Measurements from ENCODE around the gene LMAN2.

LMAN2 gene

DNA sequence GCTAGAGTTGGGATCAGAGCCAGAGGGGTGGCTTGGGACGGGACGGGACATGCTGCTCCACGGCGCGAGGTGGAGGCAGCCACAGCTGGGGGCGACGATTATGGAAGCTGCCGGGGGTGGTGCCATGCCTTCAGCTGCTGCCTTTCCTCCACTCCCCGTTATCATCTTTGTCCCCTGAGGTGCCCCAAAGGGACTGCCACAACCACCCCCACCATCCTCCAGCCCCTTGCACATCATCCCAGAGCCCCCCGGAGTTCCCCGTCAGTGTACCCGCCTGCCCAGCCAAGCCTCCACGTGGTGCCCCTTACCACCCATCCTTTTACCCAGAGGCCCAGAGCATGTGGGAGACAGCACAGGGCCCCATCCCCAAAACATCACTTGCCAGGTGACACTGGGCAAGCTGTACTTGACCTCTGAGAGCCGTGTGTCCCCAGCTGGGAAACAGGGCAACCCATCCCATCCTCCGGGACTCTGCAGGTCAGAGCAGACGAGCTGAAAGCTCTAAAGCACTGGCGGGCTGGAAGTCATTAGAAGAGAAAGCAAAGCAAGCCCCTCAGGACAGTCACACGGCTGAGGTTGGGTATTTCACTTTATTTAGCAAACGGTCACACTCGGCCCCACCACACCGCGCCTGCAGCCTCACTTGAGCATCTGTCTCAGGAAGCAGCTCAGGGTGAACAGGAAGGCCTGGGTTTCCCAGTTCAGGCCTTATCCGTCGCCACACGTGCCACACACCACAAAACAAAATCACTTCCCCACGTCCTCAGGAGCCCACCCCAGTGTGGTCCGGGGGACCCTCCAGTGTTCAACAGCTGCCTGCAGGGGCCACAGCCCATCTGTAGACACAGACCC lies 20.3 kb downstream of the LMAN2 start:
- no peak overlapping the region for H3K4me3 ChIP-seq (ENCODE audit: low read length)
- DNase-seq (ENCODE audit: low read depth) = no peak
- TF ChIP-seq, protein P1, sequence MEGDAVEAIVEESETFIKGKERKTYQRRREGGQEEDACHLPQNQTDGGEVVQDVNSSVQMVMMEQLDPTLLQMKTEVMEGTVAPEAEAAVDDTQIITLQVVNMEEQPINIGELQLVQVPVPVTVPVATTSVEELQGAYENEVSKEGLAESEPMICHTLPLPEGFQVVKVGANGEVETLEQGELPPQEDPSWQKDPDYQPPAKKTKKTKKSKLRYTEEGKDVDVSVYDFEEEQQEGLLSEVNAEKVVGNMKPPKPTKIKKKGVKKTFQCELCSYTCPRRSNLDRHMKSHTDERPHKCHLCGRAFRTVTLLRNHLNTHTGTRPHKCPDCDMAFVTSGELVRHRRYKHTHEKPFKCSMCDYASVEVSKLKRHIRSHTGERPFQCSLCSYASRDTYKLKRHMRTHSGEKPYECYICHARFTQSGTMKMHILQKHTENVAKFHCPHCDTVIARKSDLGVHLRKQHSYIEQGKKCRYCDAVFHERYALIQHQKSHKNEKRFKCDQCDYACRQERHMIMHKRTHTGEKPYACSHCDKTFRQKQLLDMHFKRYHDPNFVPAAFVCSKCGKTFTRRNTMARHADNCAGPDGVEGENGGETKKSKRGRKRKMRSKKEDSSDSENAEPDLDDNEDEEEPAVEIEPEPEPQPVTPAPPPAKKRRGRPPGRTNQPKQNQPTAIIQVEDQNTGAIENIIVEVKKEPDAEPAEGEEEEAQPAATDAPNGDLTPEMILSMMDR (IDR thresholded peaks at IDR 0.05; ENCODE audit: insufficient read depth, low read depth, low read length, missing control alignments) = no peak

DNA sequence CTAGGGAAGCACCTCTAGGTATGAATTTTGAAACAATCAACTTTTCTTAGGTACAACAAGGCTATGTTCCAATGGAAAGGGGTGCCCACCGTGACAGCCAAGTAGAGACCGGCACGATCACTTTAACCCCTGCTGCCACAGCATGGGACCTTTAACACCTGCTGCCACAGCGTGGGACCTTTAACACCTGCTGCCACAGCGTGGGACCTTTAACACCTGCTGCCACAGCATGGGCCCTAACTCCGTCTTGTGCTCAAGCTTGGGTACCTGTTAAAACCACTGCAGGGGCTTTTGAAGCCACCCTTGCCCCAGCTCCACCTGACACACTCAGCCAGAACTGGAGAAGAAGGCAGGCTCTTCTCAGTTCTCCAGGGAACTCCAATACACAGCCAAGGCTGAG lies 21.6 kb downstream of the LMAN2 start:
- H3K4me3 ChIP-seq (ENCODE audit: low read length) = no peak overlapping the region
- TF ChIP-seq, protein P1 (IDR thresholded peaks at IDR 0.05; ENCODE audit: insufficient read depth, low read depth, low read length, missing control alignments) = no peak

DNA sequence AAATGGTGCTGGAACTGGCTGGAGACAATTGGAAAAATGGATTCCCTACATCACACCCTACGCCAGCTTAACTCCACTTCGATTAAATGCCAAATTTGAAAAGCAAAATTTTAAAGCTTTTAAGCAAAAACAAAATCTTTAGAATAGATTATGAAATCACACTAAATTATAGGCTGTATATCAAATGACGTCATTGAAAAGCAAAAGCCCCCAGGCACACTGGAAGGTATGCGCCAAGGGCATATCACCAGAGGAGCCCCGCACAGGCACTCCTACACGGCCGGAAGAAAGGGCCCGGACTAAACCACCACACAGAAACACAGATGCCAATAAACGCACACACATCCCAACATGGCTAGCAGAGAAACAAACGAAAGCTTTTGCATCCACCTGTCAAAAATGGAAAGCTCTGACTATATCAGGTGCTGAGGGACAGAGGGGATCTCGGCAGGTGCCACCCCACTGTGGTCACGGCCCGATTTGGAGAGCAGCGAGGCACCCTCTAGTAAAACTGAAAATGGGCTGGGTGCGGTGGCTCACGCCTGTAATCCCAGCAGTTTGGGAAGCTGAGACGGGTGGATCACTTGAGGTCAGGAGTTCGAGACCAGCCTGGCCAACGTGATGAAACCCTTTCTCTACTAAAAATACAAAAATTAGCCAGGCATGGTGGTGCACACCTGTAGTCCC lies 22.8 kb downstream of the LMAN2 start:
- no peak overlapping the region for H3K4me3 ChIP-seq (ENCODE audit: low read length)
- no peak for DNase-seq (ENCODE audit: low read depth)
- TF ChIP-seq, protein P1 (IDR thresholded peaks at IDR 0.05; ENCODE audit: insufficient read depth, low read depth, low read length, missing control alignments) = no peak

More for the DNA sequence above, 21.6 kb downstream of the LMAN2 start:
- DNase-seq (ENCODE audit: low read depth) = no peak

DNA sequence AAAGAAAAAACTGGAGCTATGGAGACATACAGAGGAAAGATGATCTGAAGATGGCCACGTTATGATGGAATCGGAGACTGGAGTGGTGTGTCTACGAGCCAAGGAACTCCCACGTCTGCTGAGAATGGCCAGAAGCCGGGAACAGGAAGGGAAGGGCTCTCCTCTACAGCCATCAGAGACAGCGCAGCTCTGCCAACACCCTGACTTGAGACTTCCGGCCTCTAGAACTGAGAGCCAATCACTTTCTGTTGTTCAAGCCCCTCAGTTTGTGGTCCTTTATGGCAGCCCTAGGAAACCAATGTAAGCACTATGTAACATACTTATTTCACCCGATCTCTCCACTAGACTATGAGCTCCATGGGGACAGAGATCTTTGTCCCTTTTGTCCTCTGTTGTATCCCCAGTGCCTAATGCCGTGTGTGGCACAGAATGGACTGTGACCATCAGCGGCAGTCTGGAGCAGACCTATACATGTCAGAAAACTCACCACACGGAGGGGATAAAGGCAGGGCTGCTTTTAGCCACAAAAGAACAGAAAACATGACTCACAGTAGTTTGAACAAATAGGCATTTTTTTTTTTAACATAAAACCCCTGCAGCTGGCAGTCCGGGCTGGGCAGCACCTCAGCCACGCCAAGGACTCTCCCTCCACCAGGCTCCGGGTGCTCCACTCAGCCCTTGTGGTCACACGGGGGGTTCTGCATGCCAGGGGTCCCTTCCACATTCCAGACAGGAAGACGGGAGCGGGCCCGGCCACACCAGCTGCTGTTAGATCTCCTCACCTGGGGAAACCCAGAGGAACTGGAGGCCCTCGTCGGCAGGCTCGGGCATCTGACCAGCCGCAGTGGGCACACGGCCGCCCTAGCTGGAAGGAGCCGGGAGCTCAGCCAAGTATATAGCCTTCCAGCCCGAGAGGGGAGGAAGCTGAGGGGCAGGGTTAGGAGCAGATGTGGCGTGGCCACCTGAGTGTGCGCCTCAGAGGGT lies 23.6 kb downstream of the LMAN2 start:
- TF ChIP-seq, protein P1 (IDR thresholded peaks at IDR 0.05; ENCODE audit: insufficient read depth, low read depth, low read length, missing control alignments) = no peak
- H3K4me3 ChIP-seq (ENCODE audit: low read length) = no peak overlapping the region
- no peak for DNase-seq (ENCODE audit: low read depth)

DNA sequence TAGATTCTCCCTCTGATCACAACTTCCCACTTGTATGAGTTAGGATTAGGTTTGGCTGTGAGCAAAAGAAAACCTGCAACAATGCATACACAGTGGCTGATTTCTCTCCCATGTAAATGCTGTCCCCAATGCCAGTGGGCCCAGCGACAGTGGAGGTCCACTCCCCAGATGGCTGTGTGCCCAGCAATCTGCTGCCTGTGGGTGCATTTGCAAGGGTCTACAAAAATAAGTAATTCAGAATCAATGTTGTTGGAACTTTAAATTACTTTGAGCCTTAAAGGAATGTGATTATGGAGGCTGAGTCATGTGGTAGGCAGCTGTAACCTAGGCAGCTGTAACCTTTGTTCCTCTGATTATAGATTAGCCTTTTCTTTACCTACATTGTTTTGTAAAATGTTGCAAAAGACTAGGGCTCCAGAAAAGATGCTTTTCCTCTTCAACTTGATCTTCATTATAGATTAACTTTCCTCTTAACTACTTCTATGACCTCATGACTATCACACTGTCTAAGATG lies 25.5 kb downstream of the LMAN2 start:
- DNase-seq (ENCODE audit: low read depth) = no peak
- H3K4me3 ChIP-seq (ENCODE audit: low read length) = no peak overlapping the region
- TF ChIP-seq, protein P1 (IDR thresholded peaks at IDR 0.05; ENCODE audit: insufficient read depth, low read depth, low read length, missing control alignments) = no peak

DNA sequence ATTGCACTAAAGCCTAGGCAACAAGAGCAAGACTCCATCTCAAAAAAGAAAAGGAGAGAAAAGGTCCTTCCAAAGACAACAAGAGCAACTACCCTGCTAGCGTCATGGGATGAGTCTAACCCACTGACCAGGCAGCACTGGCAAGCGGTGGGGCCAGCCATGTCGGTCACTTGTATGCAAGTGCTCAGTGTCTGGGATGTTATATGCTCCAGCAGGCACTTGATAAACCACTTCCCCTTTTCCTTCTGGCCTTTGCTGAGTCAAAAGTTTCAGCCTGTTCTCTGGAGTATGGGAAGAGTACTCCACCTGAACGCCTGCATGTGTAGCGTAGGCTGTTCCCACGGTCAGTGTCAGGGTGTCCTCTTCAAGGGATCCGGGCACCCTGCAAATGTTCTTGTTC lies 30.6 kb downstream of the LMAN2 start:
- H3K4me3 ChIP-seq (ENCODE audit: low read length) = no peak overlapping the region
- DNase-seq (ENCODE audit: low read depth) = no peak
- TF ChIP-seq, protein P1 (IDR thresholded peaks at IDR 0.05; ENCODE audit: insufficient read depth, low read depth, low read length, missing control alignments) = no peak

Data from epithelial cell of esophagus (primary cell).